ENCODE results near the gene FIBCD1.

FIBCD1 gene

GRCh38 chr9:130955947-130956621, 17.0 kb upstream of the FIBCD1 start:
- no peak for TF ChIP-seq CTCF (IDR thresholded peaks at IDR 0.05)

GRCh38 chr9:130954317-130954716, 15.3 kb upstream of the FIBCD1 start:
- TF ChIP-seq CTCF (IDR thresholded peaks at IDR 0.05), result no peak

- TF ChIP-seq CTCF (IDR thresholded peaks at IDR 0.05), result no peak
Observed at GRCh38 chr9:130952065-130952762, 13.2 kb upstream of the FIBCD1 start.

- no peak for TF ChIP-seq CTCF (IDR thresholded peaks at IDR 0.05)
Observed at GRCh38 chr9:130950039-130950311, 10.9 kb upstream of the FIBCD1 start.

- TF ChIP-seq CTCF (IDR thresholded peaks at IDR 0.05), result no peak
Observed at GRCh38 chr9:130949188-130950038, 10.4 kb upstream of the FIBCD1 start.

GRCh38 chr9:130948266-130948665, 9.2 kb upstream of the FIBCD1 start:
- no peak for TF ChIP-seq CTCF (IDR thresholded peaks at IDR 0.05)

GRCh38 chr9:130947618-130948140, 8.6 kb upstream of the FIBCD1 start:
- TF ChIP-seq CTCF (IDR thresholded peaks at IDR 0.05), result no peak

Data from LNCAP (cell line).